Measurements from ENCODE around the gene PPP1R13B.

The PPP1R13B gene

GRCh38 chr14:103880348-103881267, 33.2 kb upstream of the PPP1R13B start:
- DNase-seq, result no peak

DNA sequence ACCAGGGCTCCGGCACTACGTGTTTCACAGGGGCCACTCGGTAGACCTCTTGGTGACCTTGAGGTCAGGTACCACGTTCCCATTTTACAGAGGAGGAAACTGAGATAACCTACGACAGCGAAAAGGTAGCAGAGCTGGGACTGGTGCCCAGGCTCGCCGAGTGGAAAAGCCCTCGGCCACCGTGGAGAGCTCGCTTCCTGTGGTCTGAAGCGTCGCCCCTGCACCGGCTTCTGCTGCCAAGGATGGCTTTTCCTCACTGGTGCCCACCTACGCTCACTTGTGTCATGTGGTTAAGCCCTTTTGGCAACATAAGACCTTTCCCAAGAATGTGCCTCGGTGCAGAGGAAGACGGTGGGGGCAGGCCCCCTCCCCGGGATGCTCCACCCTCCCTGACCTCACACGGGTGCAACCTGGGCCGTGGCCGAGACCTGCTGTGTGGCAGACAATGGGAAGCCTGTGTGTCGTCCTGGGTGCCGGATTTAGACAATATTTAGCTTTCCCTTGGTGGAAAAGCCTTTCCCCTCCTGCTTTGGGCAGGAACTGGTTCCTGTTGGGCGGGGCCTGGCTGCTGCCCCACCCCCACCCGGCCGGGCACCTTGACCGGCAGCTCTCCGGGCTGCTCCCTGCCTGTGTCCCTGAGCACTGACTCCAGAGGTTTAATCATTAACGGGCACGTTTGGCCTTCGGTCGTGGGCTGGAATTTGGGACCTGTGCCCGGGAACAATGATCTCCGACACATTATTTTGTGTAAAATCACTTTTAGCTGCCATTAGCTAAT, 32.4 kb upstream of the PPP1R13B start:
- DNase-seq, result no peak

DNA sequence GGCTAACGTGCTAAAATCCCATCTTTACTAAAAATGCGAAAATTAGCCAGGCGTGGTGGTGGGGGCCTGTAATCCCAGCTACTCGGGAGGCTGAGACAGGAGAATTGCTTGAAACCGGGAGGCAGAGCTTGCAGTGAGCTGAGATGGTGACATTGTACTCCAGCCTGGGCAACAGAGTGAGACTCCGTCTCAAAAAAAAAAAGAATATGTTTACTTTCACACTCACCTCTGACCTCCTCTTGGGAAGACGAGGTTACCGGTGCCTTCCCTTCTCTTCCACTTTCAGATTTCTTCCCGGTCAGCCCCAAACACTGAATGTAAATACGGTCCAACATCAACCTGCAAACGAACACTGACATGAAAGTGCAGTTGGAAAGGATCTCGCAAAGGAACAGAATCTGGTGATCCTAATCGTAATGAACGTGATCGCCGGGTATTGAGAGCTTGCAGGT, 31.8 kb upstream of the PPP1R13B start:
- DNase-seq, result no peak

GRCh38 chr14:103878180-103878579, 30.8 kb upstream of the PPP1R13B start:
- DNase-seq, result no peak

GRCh38 chr14:103875010-103875409, 27.6 kb upstream of the PPP1R13B start:
- no peak for DNase-seq

DNA sequence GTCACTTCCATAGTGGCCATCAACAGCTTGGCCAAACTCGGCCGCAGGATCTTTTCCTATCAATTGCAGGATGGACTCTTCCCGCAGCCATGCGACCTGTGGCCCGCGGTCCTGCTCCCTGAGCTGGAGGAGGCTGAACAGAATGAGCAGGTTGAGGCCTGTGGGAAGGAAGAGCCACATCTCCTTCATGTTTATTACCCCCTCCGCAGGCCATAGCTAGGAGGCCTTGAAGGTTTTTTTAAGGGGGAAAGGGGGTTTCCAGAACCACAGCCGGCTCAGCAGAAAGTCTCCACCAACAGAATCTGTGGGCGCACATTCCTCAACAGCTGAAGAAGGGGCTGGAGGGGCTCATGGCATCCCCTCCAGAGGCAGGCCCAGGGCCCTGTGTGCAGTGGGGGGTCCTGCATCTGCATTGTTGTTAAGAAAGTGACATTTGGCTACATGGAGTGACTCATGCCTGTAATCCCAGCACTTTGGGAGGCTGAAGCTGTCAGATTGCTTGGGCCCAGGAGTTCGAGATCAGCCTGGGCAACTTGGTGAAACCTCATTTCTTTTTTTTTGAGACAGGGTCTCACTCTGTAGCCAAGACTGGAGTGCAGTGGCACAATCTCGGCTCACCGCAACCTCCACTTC, 25.2 kb upstream of the PPP1R13B start:
- DNase-seq, result no peak

GRCh38 chr14:103871596-103872480, 24.5 kb upstream of the PPP1R13B start:
- peak; percentile 57 for DNase-seq

GRCh38 chr14:103870891-103871595, 23.7 kb upstream of the PPP1R13B start:
- no peak for DNase-seq

GRCh38 chr14:103870144-103870876, 22.9 kb upstream of the PPP1R13B start:
- no peak for DNase-seq

GRCh38 chr14:103869406-103870143, 22.2 kb upstream of the PPP1R13B start:
- no peak for DNase-seq

DNA sequence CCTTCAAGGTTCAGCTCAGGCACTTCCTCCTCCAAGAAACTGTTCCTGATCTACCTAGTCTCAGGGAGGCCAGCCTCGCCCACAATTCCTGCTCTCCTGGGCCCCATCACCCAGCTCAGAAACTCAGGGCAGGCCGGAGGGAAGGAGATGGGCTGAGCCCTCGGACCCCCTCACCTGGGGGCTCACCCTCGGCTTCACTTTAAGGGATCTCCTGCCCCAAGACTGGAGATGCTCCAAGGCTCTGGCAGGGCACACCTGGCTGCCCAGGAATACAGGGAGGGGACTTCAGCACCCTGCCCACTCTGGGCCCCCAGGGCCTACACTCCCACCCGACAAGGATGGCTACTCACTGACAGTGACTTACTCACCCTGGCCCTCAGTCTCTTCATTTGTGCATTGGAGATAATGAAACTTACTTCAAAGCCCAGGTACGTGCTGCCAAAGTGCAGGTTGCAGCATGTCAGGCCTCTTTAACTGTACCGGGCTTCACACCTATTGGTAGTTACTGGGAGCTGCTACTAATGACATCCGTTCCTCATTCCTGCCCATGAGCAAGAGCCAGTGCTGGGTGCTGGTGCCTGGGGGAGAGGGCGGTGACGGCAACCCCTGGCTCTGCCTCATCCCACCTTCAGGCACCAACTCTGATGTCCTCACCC, 21.0 kb upstream of the PPP1R13B start:
- no peak for DNase-seq

DNA sequence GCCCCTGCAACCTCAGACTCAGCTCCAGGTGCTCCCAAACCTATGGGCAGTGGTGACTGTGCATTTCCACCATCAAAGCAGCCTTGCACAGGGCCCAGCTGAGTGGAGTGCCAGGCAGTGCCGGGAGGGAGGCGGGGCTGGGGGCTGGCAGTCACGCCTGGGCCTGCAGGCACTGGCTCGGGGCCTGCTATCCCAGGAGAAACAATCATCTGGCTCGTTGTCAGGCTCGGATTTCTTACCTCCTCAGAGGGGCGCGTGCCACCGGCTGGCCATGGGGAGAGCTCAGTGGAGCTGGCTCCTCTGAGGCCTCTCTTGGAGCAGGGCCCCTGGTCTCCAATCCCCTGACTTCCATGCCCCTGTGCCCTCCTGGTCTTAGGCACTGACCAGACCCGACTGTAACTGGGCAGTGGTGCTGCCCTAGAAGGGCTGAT, 20.2 kb upstream of the PPP1R13B start:
- DNase-seq, result no peak

GRCh38 chr14:103867020-103867419, 19.6 kb upstream of the PPP1R13B start:
- DNase-seq, result no peak

GRCh38 chr14:103863245-103863644, 15.9 kb upstream of the PPP1R13B start:
- DNase-seq, result no peak

DNA sequence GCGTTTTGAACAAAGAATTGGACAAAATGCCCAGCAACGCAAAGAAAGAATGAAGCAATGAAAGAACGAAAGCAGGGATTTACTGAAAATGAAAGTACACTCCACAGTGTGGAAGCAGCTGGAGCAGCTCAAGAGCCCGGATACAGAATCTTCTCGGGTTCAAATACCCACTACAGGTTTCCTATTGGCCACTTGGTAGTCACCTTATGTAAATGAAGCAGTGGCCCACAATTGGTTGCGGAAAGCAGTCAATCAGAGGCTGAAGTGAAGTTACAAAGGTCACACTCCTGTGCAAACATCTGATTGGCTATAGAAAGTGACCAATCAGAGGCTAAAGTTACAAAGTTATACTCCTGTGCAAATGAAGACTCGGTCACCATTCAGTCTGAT, 15.0 kb upstream of the PPP1R13B start:
- DNase-seq, result no peak

- DNase-seq, result no peak
These were observed 14.3 kb upstream of the PPP1R13B start for GRCh38 chr14:103861413-103862392.

DNA sequence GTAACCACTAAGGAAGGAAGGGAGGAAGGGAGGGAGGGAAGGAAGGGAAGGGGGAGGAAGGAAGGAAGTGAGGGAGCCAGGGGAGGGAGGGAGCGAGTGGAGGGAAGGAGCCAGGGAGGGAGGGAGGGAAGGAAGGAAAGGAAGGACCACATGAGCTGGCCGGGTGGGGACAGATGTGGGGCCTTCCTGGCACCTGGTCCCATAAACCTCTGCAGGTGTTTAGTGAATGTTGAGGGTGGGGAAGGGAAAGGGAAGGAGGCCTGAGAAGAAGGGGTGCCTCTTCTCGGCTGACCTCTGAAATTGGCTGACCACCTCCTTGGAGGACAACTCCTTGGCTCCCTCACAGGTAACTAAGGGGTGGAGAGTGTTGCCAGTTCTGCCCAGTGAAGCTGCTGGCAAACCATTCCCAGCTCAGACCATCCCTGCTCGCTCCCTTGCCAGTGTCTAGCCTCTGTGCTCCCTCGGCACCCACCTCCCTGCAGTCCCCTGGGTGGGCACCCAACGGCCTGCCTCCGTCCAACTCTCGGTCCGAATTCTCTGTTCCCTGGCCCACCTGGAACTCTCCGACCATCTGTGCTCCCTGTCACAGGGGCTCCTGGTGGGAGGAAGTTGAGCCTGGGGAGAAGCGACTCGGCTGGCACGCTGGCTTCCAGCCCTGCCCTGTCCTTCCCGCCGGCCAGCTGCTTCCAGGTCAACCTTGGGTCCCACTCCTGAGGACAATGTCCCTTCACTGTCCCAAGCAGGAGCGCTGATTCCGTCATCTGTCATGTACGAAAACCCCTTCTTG, 12.2 kb upstream of the PPP1R13B start:
- DNase-seq, result no peak

All from effector CD4-positive, alpha-beta T cell (primary cell).